ENCODE measurements around the gene ZNF747. TPM values are rescaled to one million over a fixed set of nuclear protein-coding genes. Genes with fewer than 3 reads are reported as not detected.
A peak's percentile ranks its signal among the peaks of the same experiment; 100 is the strongest.

Gene ZNF747
- total RNA-seq, 1 donor, result 16.6 TPM

DNA sequence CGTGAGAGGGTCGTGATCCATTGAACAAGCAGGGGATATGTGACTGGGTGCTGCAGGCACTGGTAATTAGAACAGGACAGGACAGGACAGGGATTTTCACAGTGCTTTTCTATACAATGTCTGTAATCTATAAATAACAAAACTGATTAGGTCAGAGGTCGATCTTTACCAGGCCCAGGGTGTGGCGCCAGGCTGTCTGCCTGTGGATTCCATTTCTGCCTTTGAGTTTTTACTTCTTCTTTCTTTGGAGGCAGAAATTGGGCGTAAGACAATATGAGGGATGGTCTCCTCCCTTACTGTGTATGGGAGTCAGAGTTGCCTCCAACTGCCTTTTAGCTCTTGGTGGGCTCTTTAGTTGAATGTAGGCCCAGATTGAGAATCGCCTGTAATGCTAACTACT, 25.0 kb upstream of the ZNF747 start:
- TF ChIP-seq, protein P1, sequence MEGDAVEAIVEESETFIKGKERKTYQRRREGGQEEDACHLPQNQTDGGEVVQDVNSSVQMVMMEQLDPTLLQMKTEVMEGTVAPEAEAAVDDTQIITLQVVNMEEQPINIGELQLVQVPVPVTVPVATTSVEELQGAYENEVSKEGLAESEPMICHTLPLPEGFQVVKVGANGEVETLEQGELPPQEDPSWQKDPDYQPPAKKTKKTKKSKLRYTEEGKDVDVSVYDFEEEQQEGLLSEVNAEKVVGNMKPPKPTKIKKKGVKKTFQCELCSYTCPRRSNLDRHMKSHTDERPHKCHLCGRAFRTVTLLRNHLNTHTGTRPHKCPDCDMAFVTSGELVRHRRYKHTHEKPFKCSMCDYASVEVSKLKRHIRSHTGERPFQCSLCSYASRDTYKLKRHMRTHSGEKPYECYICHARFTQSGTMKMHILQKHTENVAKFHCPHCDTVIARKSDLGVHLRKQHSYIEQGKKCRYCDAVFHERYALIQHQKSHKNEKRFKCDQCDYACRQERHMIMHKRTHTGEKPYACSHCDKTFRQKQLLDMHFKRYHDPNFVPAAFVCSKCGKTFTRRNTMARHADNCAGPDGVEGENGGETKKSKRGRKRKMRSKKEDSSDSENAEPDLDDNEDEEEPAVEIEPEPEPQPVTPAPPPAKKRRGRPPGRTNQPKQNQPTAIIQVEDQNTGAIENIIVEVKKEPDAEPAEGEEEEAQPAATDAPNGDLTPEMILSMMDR (IDR thresholded peaks at IDR 0.05; ENCODE audit: extremely low read depth, low read depth, low read length), result no peak
- H3K4me3 ChIP-seq (ENCODE audit: insufficient read depth, low read length), result no peak overlapping the region
- H3K36me3 ChIP-seq (ENCODE audit: insufficient read depth, low read length), result peaks cover 6% of the 10 kb centered on the region
- H4K20me1 ChIP-seq (ENCODE audit: insufficient read depth, low read length), result no peaks in the 10 kb centered on the region
- no peaks in the 10 kb centered on the region for H3K9me3 ChIP-seq (ENCODE audit: low read depth, low read length)
- H3K4me2 ChIP-seq (ENCODE audit: insufficient read depth, low read length), result no peak overlapping the region
- no peaks in the 10 kb centered on the region for H3K4me1 ChIP-seq (ENCODE audit: insufficient read depth, low read length)
- H3K27ac ChIP-seq (ENCODE audit: low read depth, low read length), result no peak overlapping the region
- peaks cover 17% of the 10 kb centered on the region for H3K79me2 ChIP-seq (ENCODE audit: insufficient read depth, low read length)
- no peak for DNase-seq (ENCODE audit: insufficient read length, low spot score, missing footprints)
- no peak overlapping the region for H2AFZ ChIP-seq (ENCODE audit: low read length)
- no peaks in the 10 kb centered on the region for H3K27me3 ChIP-seq (ENCODE audit: insufficient read depth, low read length)

DNA sequence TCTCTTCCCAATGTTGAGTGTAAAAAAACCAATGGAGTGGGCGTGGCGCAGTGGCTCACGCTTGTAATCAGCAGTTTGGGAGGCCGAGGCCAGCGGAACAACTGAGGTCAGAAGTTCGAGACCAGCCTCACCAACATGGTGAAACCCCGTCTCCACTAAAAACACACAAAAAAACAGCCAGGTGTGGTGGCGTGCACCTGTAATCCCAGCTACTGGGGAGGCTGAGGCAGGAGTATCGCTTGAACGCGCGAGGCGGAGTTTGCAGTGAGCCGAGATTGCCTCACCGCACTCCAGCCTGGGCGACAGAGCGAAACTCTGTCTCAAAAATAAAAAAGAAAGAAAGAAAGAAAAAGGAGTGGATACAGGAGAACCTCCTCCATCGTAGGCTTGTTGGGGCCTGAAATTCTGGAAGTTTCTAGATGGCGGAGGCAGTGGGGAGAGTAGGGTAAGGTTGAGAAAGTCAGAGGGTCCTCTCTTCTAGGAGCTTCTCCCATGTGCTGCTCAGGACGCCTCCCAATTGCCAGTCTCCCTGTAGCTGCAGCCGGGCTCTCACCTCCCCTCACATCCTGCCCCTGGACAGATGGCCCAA, 24.2 kb upstream of the ZNF747 start:
- peak overlapping the region; percentile 68 for H3K4me2 ChIP-seq (ENCODE audit: insufficient read depth, low read length)
- H3K4me1 ChIP-seq (ENCODE audit: insufficient read depth, low read length), result no peaks in the 10 kb centered on the region
- no peak for DNase-seq (ENCODE audit: insufficient read length, low spot score, missing footprints)
- H2AFZ ChIP-seq (ENCODE audit: low read length), result peak overlapping the region; percentile 82
- no peaks in the 10 kb centered on the region for H3K9me3 ChIP-seq (ENCODE audit: low read depth, low read length)
- peak overlapping the region; percentile 93 for H3K4me3 ChIP-seq (ENCODE audit: insufficient read depth, low read length)
- H3K27ac ChIP-seq (ENCODE audit: low read depth, low read length), result no peak overlapping the region
- no peaks in the 10 kb centered on the region for H3K27me3 ChIP-seq (ENCODE audit: insufficient read depth, low read length)
- H3K36me3 ChIP-seq (ENCODE audit: insufficient read depth, low read length), result peaks cover 13% of the 10 kb centered on the region
- TF ChIP-seq, protein P1 (IDR thresholded peaks at IDR 0.05; ENCODE audit: extremely low read depth, low read depth, low read length), result no peak
- peaks cover 17% of the 10 kb centered on the region for H3K79me2 ChIP-seq (ENCODE audit: insufficient read depth, low read length)
- no peaks in the 10 kb centered on the region for H4K20me1 ChIP-seq (ENCODE audit: insufficient read depth, low read length)

DNA sequence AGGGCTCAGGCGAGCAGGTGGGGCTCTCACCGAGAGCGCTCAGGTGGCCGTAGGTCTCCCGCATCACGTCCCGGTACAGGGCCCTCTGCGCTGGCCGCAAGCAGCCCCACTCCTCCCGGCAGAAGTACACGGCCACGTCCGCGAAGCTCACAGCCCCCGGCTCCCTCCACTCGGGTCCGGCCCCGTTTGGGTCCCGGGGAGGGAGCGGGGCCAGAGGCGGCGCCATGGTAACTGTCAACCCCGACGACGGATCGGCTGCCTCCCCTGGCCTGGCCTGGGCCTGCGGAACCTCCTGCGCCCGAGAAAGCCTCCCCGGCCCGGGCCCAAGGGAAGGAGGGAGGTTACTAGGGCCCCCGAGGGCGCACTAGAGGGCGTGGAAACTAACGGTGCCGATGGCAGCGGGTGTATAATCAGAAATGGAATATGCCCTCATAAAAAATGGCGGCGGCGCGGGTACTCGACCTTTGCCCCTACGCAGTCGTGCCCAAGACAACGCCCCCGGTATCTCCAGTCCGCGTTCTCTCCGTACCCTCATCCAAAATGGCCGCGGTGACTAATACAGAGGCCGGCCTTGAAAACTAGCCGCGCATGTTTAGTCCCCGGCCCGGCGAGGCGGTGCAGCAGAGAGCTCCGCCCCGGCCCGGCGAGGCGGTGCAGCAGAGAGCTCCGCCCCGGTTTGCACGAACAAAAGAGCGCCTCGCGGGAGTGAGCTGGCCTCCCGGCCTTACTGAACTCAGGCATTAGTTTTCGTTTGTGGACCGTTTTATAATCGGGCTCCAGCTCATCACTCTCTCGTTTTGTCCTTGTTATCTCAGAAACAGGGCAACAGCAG, 23.5 kb upstream of the ZNF747 start, which contains the start of gene ZNF764:
TSS of gene ZNF764 (minus strand) at position 418 of the 832 bp plus-strand sequence. CDS start at position 226, 192 bp downstream.
- TF ChIP-seq, protein P1 (IDR thresholded peaks at IDR 0.05; ENCODE audit: extremely low read depth, low read depth, low read length), result no peak
- Histone ChIP-seq H2AFZ (ENCODE audit: low read length) (peak within 1 kb of the TSS; percentile 88), H3K9me3 (ENCODE audit: low read depth, low read length) (no peaks in the 10 kb centered on the region), H3K4me2 (ENCODE audit: insufficient read depth, low read length) (peak within 1 kb of the TSS; percentile 77), H3K27ac (ENCODE audit: low read depth, low read length) (peak within 1 kb of the TSS; percentile 85), H3K4me3 (ENCODE audit: insufficient read depth, low read length) (peak within 1 kb of the TSS; percentile 93), H3K27me3 (ENCODE audit: insufficient read depth, low read length) (no peaks in the 10 kb centered on the region), H3K79me2 (ENCODE audit: insufficient read depth, low read length) (peaks cover 17% of the 10 kb centered on the region), H3K36me3 (ENCODE audit: insufficient read depth, low read length) (peaks cover 16% of the 10 kb centered on the region), H4K20me1 (ENCODE audit: insufficient read depth, low read length) (no peaks in the 10 kb centered on the region), H3K4me1 (ENCODE audit: insufficient read depth, low read length) (no peaks in the 10 kb centered on the region)
- peak; percentile 99 for DNase-seq (ENCODE audit: insufficient read length, low spot score, missing footprints)

DNA sequence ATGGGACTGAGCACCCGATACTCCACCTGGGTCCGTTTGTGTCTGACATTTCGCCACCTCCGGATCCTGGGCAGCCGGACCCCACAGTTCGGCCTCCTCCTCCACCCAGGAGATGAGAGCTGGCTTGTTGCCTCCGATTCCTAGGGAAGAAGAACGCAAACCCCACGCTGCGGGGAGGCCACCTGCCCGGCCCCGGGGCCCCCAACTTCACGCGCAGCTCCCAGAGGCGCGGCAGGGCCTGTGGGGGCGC, 23.0 kb upstream of the ZNF747 start:
- Histone ChIP-seq H4K20me1 (ENCODE audit: insufficient read depth, low read length) (no peaks in the 10 kb centered on the region), H3K4me2 (ENCODE audit: insufficient read depth, low read length) (peak overlapping the region; percentile 77), H3K79me2 (ENCODE audit: insufficient read depth, low read length) (peaks cover 17% of the 10 kb centered on the region), H3K4me3 (ENCODE audit: insufficient read depth, low read length) (peak overlapping the region; percentile 93), H3K27me3 (ENCODE audit: insufficient read depth, low read length) (no peaks in the 10 kb centered on the region), H3K36me3 (ENCODE audit: insufficient read depth, low read length) (peaks cover 16% of the 10 kb centered on the region), H3K4me1 (ENCODE audit: insufficient read depth, low read length) (no peaks in the 10 kb centered on the region), H3K27ac (ENCODE audit: low read depth, low read length) (peak overlapping the region; percentile 85), H3K9me3 (ENCODE audit: low read depth, low read length) (no peaks in the 10 kb centered on the region), H2AFZ (ENCODE audit: low read length) (peak overlapping the region; percentile 88)
- TF ChIP-seq, protein P1 (IDR thresholded peaks at IDR 0.05; ENCODE audit: extremely low read depth, low read depth, low read length), result no peak
- peak; percentile 89 for DNase-seq (ENCODE audit: insufficient read length, low spot score, missing footprints)
